T-helper 9 cell (primary cell): Measurements from ENCODE around the gene CD81.
A peak's percentile ranks its signal among the peaks of the same experiment; 100 is the strongest.

Source experiments
- DNase-seq: peaks from one replicate; pipeline ENCODE4 v3.0.0-alpha.2; 2020

CD81 gene

GRCh38 chr11:2422461-2423156, 45.5 kb downstream of the CD81 start:
- no peak for DNase-seq

- no peak for DNase-seq
These were observed 46.3 kb downstream of the CD81 start for GRCh38 chr11:2423157-2424025.

GRCh38 chr11:2424811-2425495, 47.8 kb downstream of the CD81 start:
- no peak for DNase-seq

- DNase-seq: no peak
These were observed 48.4 kb downstream of the CD81 start for GRCh38 chr11:2425506-2425905.

GRCh38 chr11:2426221-2426620, 49.1 kb downstream of the CD81 start:
- DNase-seq: no peak

GRCh38 chr11:2426826-2427521, 49.9 kb downstream of the CD81 start:
- no peak for DNase-seq

- no peak for DNase-seq
These were observed 50.7 kb downstream of the CD81 start for GRCh38 chr11:2427721-2428321.

GRCh38 chr11:2428322-2428795, 51.2 kb downstream of the CD81 start:
- DNase-seq: peak; percentile 97

GRCh38 chr11:2431395-2431794, 54.3 kb downstream of the CD81 start:
- DNase-seq: no peak

GRCh38 chr11:2432171-2432621, 55.1 kb downstream of the CD81 start:
- DNase-seq: no peak

- DNase-seq: no peak
These were observed 55.5 kb downstream of the CD81 start for GRCh38 chr11:2432628-2433071.

- no peak for DNase-seq
These were observed 56.2 kb downstream of the CD81 start for GRCh38 chr11:2433106-2433925.

GRCh38 chr11:2434008-2434407, 56.9 kb downstream of the CD81 start:
- no peak for DNase-seq

GRCh38 chr11:2434506-2435255, 57.6 kb downstream of the CD81 start:
- DNase-seq: no peak

- DNase-seq: no peak
These were observed 58.3 kb downstream of the CD81 start for GRCh38 chr11:2435288-2436012.

GRCh38 chr11:2436013-2436520, 59.0 kb downstream of the CD81 start:
- DNase-seq: no peak

- no peak for DNase-seq
These were observed 59.5 kb downstream of the CD81 start for GRCh38 chr11:2436521-2437031.

GRCh38 chr11:2437516-2437915, 60.4 kb downstream of the CD81 start:
- DNase-seq: no peak

GRCh38 chr11:2439820-2440219, 62.7 kb downstream of the CD81 start:
- no peak for DNase-seq
